Body of pancreas (tissue), 4 donors: ENCODE measurements around the gene SRBD1.

Experiments used
- CTCF ChIP-seq, 7 experiments: fragments of 450-650 bp in 4 of 7; fragments of 200-600 bp in 3 of 7; sonication (generic) in 3 of 7; IDR thresholded peaks; one replicate each; pipeline ENCODE4 v1.5.1; 2016 to 2019; ENCODE audit warnings: antibody characterized with exemption in 7 of 7
- POLR2A ChIP-seq, 3 donors: fragments of 450-650 bp; IDR thresholded peaks; one replicate each; pipeline ENCODE4 v1.6.1; 2016; ENCODE audit warnings: antibody characterized with exemption in 3 of 3, mild to moderate bottlenecking in 2 of 3

DNA sequence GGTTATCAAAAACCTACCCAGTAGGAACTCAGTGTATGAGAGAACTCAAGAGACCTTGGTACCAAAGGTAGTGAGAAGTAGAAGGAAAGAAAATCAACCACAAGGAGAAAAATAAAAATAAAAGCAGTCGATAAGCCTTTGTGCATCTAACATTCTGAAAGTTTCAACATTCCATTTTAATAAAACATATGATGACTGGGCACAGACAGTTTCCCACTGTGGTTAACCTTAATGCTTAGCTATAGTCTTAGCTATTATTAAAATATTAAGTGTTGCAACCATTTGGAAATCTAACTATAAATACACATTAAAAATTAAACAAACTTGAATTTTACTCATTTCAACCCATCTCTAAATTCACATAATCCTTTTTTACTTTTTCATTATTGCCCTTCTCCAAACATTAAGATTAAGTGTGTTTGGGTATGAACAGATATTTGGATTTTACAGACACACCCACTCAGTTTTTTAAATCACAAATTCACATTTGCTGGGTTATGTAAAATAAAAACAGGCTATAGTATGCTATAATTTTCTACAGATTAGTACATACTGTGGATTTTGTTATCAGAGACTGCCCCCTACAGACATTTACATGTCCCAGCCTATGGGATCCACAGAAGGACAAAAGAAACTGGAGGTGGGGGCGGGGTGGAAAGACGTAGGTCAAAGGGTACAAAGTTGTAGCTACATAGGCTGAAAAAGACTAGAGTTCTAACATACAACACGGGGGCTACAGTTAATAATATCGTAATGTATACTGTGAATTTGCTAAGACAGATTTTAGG is 32.8 kb downstream of the SRBD1 start:
- TF ChIP-seq CTCF (IDR thresholded peaks at IDR 0.05), result peak in 3 of 7 experiments; percentile 9 to 17 (median 11)
- no peak for TF ChIP-seq POLR2A (IDR thresholded peaks at IDR 0.05)
